Gastrocnemius medialis (tissue), 4 donors: ENCODE data around the gene SNTG2. TPM values are rescaled to one million over a fixed set of nuclear protein-coding genes. Genes with fewer than 3 reads are reported as not detected.

ENCODE experiments used
- ATAC-seq, 2 donors: fragments of 150-250 bp; one replicate each; pipeline ENCODE4 v1.9.1; 2016
- DNase-seq, 2 donors: peaks; one replicate each; pipeline ENCODE4 v3.0.0-alpha.2; 2019
- H3K27ac ChIP-seq, 4 donors: fragments of 200-600 bp; sonication (generic); 1 replicate in 1 of 4; 2 replicates in 3 of 4; pipeline ENCODE4 v1.5.1; 2016 to 2018; ENCODE audit warnings: mild to moderate bottlenecking in 2 of 4, moderate library complexity in 1 of 4
- H3K27me3 ChIP-seq, 3 donors: fragments of 200-600 bp; sonication (generic) in 2 of 3; 1 replicate in 1 of 3; 2 replicates in 2 of 3; pipeline versions ENCODE4 v1.5.1 to v1.6.0; 2016 to 2019; ENCODE audit warnings: mild to moderate bottlenecking in 1 of 3, moderate library complexity in 1 of 3
- H3K36me3 ChIP-seq, 2 donors: fragments of 200-600 bp; sonication (generic) in 1 of 2; one replicate each; pipeline ENCODE4 v1.5.1; 2017 to 2018
- H3K4me1 ChIP-seq, 2 donors: fragments of 200-600 bp; sonication (generic) in 1 of 2; one replicate each; pipeline ENCODE4 v1.5.1; 2016 to 2017; ENCODE audit warnings: mild to moderate bottlenecking in 2 of 2
- H3K4me3 ChIP-seq, 4 donors: fragments of 200-600 bp; sonication (generic) in 3 of 4; 1 replicate in 1 of 4; 2 replicates in 3 of 4; pipeline ENCODE4 v1.5.1; 2016 to 2019; ENCODE audit warnings: mild to moderate bottlenecking in 2 of 4
- H3K9me3 ChIP-seq, 3 donors: fragments of 200-600 bp; sonication (generic) in 2 of 3; 1 replicate in 1 of 3; 2 replicates in 2 of 3; pipeline ENCODE4 v1.5.1; 2016 to 2019
- POLR2A ChIP-seq, 2 donors: fragments of 450-650 bp; IDR thresholded peaks; one replicate each; pipeline ENCODE4 v1.6.1; 2017; ENCODE audit warnings: antibody characterized with exemption in 2 of 2, mild to moderate bottlenecking in 2 of 2, moderate library complexity in 2 of 2
- in situ Hi-C, 4 donors: fragments of 200-750 bp; cut with MboI; loops; one replicate each; pipeline versions ENCODE4 v1.15.0 to v1.8.0; 2017; ENCODE audit warnings: low sequenced_read_pairs in 4 of 4
- intact Hi-C: fragments of 100-400 bp; cut with DNase I; formaldehyde crosslinking; loops from one replicate; pipeline ENCODE4 v1.15.1; 2023; ENCODE audit warnings: low total_unique reads
- total RNA-seq, 4 donors: library from RNA; depleted of rRNA; stranded (reverse); fragments of >200 nt; gene quantifications; one replicate each; pipeline versions ENCODE4 v1.1.0 to v1.2.3, GENCODE V29; 2016
- TF ChIP-seq, protein P1 (sequence below), 5 experiments: fragments of 450-650 bp in 3 of 5; fragments of 200-600 bp in 2 of 5; sonication (generic) in 2 of 5; IDR thresholded peaks in 4 of 5; conservative IDR thresholded peaks in 1 of 5; 1 replicate in 4 of 5; 2 replicates in 1 of 5; pipeline ENCODE4 v1.5.1; 2016 to 2019; ENCODE audit warnings: antibody characterized with exemption in 5 of 5, mild to moderate bottlenecking in 3 of 5, moderate library complexity in 3 of 5

Gene SNTG2
- total RNA-seq, 4 donors from 2014 or later = 0.55 to 1.0 (median 0.92) TPM; not detected in 1

DNA sequence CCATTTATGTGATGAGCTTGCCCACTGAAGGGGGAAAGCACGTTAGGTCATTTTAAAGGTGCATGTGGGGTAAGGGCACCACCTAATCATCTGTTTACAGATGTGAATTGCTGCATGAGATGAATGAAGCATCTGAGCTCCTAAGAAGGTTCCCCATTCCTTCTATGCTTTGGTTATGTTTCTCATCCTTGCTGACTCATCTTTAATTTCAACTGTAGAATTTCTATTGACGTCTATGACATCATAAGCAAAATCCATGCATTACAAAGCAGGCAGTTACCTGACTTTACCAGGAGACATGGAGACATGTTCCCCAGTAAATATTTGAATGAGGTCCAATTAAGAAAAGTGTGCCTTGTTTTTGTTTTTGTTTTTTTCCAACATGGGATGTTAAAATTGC lies 2.8 kb downstream of the SNTG2 start:
- no peaks in the 10 kb centered on the region for H3K36me3 ChIP-seq
- peaks cover 6 to 8% of the 10 kb centered on the region in 2 donors for H3K4me1 ChIP-seq
- H3K4me3 ChIP-seq = no peak overlapping the region
- TF ChIP-seq, protein P1, sequence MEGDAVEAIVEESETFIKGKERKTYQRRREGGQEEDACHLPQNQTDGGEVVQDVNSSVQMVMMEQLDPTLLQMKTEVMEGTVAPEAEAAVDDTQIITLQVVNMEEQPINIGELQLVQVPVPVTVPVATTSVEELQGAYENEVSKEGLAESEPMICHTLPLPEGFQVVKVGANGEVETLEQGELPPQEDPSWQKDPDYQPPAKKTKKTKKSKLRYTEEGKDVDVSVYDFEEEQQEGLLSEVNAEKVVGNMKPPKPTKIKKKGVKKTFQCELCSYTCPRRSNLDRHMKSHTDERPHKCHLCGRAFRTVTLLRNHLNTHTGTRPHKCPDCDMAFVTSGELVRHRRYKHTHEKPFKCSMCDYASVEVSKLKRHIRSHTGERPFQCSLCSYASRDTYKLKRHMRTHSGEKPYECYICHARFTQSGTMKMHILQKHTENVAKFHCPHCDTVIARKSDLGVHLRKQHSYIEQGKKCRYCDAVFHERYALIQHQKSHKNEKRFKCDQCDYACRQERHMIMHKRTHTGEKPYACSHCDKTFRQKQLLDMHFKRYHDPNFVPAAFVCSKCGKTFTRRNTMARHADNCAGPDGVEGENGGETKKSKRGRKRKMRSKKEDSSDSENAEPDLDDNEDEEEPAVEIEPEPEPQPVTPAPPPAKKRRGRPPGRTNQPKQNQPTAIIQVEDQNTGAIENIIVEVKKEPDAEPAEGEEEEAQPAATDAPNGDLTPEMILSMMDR (IDR thresholded peaks at IDR 0.05 in 4 of 5, conservative IDR thresholded peaks at IDR 0.05 in 1 of 5) = no peak
- no peak for TF ChIP-seq POLR2A (IDR thresholded peaks at IDR 0.05)
- no peak overlapping the region for H3K27ac ChIP-seq
- H3K9me3 ChIP-seq = no peaks in the 10 kb centered on the region
- peaks cover 20 to 38% (median 31%) of the 10 kb centered on the region in 3 donors for H3K27me3 ChIP-seq
- ATAC-seq = no peak
- intact Hi-C loops (loop anchor here (10.0 kb wide), 1 partner anchor 591 kb away; no protein-coding TSS in a partner anchor), in situ Hi-C loops (no loop called here)
- DNase-seq = no peak

DNA sequence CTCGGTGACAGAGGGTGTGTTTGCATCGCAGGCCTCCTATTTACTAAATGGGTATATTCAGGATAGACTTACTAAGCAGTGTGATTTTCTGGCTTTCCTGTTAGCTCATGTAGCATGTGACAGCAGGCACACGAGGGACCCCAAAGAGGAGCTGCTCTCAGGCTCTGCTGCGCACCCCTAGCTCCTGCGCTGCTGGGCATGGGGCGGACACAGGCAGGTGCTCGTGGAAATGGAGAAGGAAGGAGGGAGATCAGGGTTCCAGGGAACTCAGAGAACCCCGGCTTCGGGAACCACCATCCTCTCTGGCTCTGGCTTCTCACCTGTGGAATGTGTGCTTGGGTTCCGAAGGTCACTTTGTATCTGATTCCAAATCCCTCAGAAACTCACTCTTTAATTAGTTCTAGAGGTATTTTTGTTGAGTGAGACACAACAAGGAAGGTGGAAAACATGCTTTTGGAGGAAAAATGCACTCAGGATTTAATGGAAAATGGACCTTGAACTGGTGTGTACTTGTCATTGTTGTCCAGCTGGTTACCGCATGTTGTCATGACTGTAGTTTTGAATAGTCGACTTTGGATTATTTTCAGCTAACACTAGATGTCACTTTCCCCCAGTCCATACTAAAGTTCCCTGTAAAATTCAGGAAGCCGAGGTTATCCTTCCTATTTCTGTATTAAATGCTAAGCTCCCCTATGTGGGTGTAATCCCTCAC lies 3.5 kb downstream of the SNTG2 start:
- TF ChIP-seq POLR2A (IDR thresholded peaks at IDR 0.05) = no peak
- TF ChIP-seq, protein P1 (IDR thresholded peaks at IDR 0.05 in 4 of 5, conservative IDR thresholded peaks at IDR 0.05 in 1 of 5) = peak in 1 of 5 experiments; percentile 6
- in situ Hi-C loops = no loop called here
- intact Hi-C loops = loop anchor here (10.0 kb wide), 1 partner anchor 591 kb away; no protein-coding TSS in a partner anchor

DNA sequence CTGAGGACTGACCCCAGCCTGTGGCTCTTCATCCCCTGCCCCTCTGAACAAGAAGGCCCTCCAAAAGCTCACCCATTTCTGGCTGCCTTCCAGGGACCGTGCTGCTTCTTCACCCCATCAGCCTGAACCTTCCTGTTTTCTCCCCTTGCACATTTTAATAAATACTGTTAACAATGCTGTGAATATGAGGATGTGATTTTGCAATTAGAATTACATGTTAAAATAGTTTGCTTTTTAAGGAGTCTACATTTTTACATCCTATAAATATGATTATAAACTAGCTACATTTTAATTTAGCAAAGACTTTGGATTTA lies 4.0 kb downstream of the SNTG2 start:
- in situ Hi-C loops = no loop called here
- TF ChIP-seq POLR2A (IDR thresholded peaks at IDR 0.05) = no peak
- TF ChIP-seq, protein P1 (IDR thresholded peaks at IDR 0.05 in 4 of 5, conservative IDR thresholded peaks at IDR 0.05 in 1 of 5) = no peak
- no peaks in the 10 kb centered on the region for H3K36me3 ChIP-seq
- no peak overlapping the region for H3K27ac ChIP-seq
- no peaks in the 10 kb centered on the region for H3K9me3 ChIP-seq
- intact Hi-C loops = loop anchor here (10.0 kb wide), 1 partner anchor 590 kb away; no protein-coding TSS in a partner anchor
- no peak overlapping the region for H3K4me3 ChIP-seq
- DNase-seq = no peak
- ATAC-seq = no peak
- peaks cover 17 to 26% (median 23%) of the 10 kb centered on the region in 3 donors for H3K27me3 ChIP-seq
- peaks cover 3 to 7% of the 10 kb centered on the region in 2 donors for H3K4me1 ChIP-seq

More for the DNA sequence above, 3.5 kb downstream of the SNTG2 start:
- peaks cover 6 to 8% of the 10 kb centered on the region in 2 donors for H3K4me1 ChIP-seq
- peaks cover 20 to 31% (median 27%) of the 10 kb centered on the region in 3 donors for H3K27me3 ChIP-seq
- peak overlapping the region in 1 of 4 donors; percentile 14 for H3K27ac ChIP-seq
- ATAC-seq = no peak
- H3K4me3 ChIP-seq = no peak overlapping the region
- no peaks in the 10 kb centered on the region for H3K9me3 ChIP-seq
- no peak for DNase-seq
- no peaks in the 10 kb centered on the region for H3K36me3 ChIP-seq

DNA sequence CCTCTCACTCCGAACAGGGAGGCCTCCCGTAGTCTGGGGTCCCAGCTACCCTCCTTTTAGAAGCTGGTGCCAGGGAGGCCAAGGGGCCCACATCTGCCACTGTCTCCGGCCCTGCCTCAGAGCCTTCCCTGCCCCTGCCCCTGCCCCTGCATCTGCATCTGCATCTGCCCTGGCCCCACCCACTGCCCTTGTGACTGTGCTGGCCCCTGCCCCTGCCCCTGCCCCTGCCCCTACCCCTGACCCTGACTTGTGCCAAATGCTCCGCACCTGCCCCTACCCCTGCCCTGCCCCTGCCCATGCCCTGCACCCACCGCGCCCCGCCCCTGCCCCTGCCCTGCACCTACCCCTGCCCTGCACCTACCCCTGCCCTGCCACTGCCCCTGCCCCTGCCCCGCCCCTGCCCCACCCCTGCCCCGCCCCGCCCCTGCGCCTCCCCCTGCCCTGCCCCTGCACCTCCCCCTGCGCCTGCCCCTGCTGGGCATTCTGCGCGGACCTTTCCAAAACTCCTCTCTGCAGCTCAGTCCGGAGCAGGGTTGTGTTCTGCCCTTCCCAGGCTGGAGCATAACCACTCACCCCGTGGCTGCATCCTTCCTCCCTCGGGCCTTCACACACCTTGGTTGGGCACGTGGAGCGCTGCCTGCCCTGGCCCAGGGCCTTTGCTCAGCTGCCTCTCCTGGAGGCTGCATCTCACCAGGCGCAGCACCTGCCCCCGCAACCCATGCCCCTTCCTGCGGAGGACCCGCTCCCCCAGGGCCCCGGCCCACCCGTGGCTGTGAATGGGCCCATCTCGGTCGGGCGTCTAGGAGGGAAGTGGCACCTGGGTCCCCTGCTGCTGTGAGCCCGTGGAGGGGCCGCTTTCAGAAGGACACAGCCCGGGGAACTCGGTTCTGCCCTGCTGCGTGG lies 5.4 kb downstream of the SNTG2 start:
- no peak for TF ChIP-seq POLR2A (IDR thresholded peaks at IDR 0.05)
- TF ChIP-seq, protein P1 (IDR thresholded peaks at IDR 0.05 in 4 of 5, conservative IDR thresholded peaks at IDR 0.05 in 1 of 5) = no peak
- H3K4me1 ChIP-seq = no peaks in the 10 kb centered on the region
- H3K36me3 ChIP-seq = no peaks in the 10 kb centered on the region
- in situ Hi-C loops = no loop called here
- DNase-seq (no peak), ATAC-seq (no peak)
- H3K27me3 ChIP-seq = peaks cover 10 to 18% (median 17%) of the 10 kb centered on the region in 3 donors
- no peak overlapping the region for H3K27ac ChIP-seq
- intact Hi-C loops = loop anchor here (10.0 kb wide), 1 partner anchor 589 kb away; no protein-coding TSS in a partner anchor
- H3K4me3 ChIP-seq = no peak overlapping the region
- H3K9me3 ChIP-seq = no peaks in the 10 kb centered on the region
